ENCODE data around the gene HIPK1.

DNA sequence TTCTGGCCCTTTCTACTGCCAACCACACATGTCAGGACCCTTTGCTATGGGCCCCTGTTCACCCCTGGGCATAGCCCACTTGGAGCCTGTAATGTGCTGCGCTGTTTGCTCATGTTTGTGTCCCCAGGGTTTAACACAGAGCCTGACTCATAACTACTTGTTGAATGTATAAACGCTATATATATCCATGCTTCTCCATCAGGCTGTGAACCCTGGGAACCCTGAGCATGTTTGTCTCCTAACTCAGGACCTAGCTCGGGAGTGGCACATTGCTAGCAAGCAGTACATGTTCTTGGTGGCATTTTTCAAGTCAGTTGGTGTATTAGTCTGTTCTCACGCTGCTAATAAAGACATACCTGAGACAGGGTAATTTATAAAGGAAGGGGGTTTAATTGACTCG, 58.1 kb downstream of the HIPK1 start:
- TF ChIP-seq POLR2A (IDR thresholded peaks at IDR 0.05; ENCODE audit: low read length): no peak
- no peak for TF ChIP-seq GATA1 (IDR thresholded peaks at IDR 0.05; ENCODE audit: low read depth, low read length)
